ENCODE data around the gene EPN1.
A peak's percentile ranks its signal among the peaks of the same experiment; 100 is the strongest.

EPN1 gene

GRCh38 chr19:55653651-55654322, 21.2 kb upstream of the EPN1 start:
- H3K27ac ChIP-seq (ENCODE audit: low read depth, low read length): peak overlapping the region; percentile 98
- H3K4me1 ChIP-seq (ENCODE audit: control insufficient read depth, insufficient read depth, low read length, unreplicated experiment): peaks cover 20% of the 10 kb centered on the region
- no peaks in the 10 kb centered on the region for H3K27me3 ChIP-seq (ENCODE audit: insufficient read depth, low read length)
- peak overlapping the region; percentile 30 for H2AFZ ChIP-seq (ENCODE audit: low read length, unreplicated experiment)
- no peaks in the 10 kb centered on the region for H3K36me3 ChIP-seq (ENCODE audit: insufficient read depth, low read length)
- peaks cover 35% of the 10 kb centered on the region for H3K79me2 ChIP-seq (ENCODE audit: control insufficient read depth, insufficient read depth, low read length, unreplicated experiment)
- peak overlapping the region; percentile 87 for H3K4me3 ChIP-seq (ENCODE audit: low read depth, low read length)

GRCh38 chr19:55654323-55654867, 20.6 kb upstream of the EPN1 start:
- Histone ChIP-seq H3K4me3 (ENCODE audit: low read depth, low read length) (peak overlapping the region; percentile 87), H3K79me2 (ENCODE audit: control insufficient read depth, insufficient read depth, low read length, unreplicated experiment) (peaks cover 41% of the 10 kb centered on the region), H3K27ac (ENCODE audit: low read depth, low read length) (peak overlapping the region; percentile 98), H3K36me3 (ENCODE audit: insufficient read depth, low read length) (no peaks in the 10 kb centered on the region), H2AFZ (ENCODE audit: low read length, unreplicated experiment) (peak overlapping the region; percentile 77), H3K4me1 (ENCODE audit: control insufficient read depth, insufficient read depth, low read length, unreplicated experiment) (peaks cover 23% of the 10 kb centered on the region), H3K27me3 (ENCODE audit: insufficient read depth, low read length) (no peaks in the 10 kb centered on the region)

- Histone ChIP-seq H3K36me3 (ENCODE audit: insufficient read depth, low read length) (no peaks in the 10 kb centered on the region), H2AFZ (ENCODE audit: low read length, unreplicated experiment) (peak within 1 kb of the TSS; percentile 77), H3K27ac (ENCODE audit: low read depth, low read length) (peak within 1 kb of the TSS; percentile 98), H3K27me3 (ENCODE audit: insufficient read depth, low read length) (no peaks in the 10 kb centered on the region), H3K79me2 (ENCODE audit: control insufficient read depth, insufficient read depth, low read length, unreplicated experiment) (peaks cover 48% of the 10 kb centered on the region), H3K4me3 (ENCODE audit: low read depth, low read length) (peak within 1 kb of the TSS; percentile 95), H3K4me1 (ENCODE audit: control insufficient read depth, insufficient read depth, low read length, unreplicated experiment) (peaks cover 23% of the 10 kb centered on the region)
Observed at GRCh38 chr19:55654868-55655647, 20.0 kb upstream of the EPN1 start, which contains the start of gene U2AF2. U2AF2 (plus strand) TSS chr19:55655035; CDS start chr19:55655105, 70 bp downstream.

- Histone ChIP-seq H3K36me3 (ENCODE audit: insufficient read depth, low read length) (no peaks in the 10 kb centered on the region), H3K27me3 (ENCODE audit: insufficient read depth, low read length) (no peaks in the 10 kb centered on the region), H2AFZ (ENCODE audit: low read length, unreplicated experiment) (no peak overlapping the region), H3K4me1 (ENCODE audit: control insufficient read depth, insufficient read depth, low read length, unreplicated experiment) (peaks cover 23% of the 10 kb centered on the region), H3K79me2 (ENCODE audit: control insufficient read depth, insufficient read depth, low read length, unreplicated experiment) (peaks cover 53% of the 10 kb centered on the region), H3K4me3 (ENCODE audit: low read depth, low read length) (peak overlapping the region; percentile 95), H3K27ac (ENCODE audit: low read depth, low read length) (peak overlapping the region; percentile 98)
Observed at GRCh38 chr19:55655648-55656040, 19.4 kb upstream of the EPN1 start.

GRCh38 chr19:55656552-55656951, 18.5 kb upstream of the EPN1 start:
- Histone ChIP-seq H3K4me1 (ENCODE audit: control insufficient read depth, insufficient read depth, low read length, unreplicated experiment) (peaks cover 23% of the 10 kb centered on the region), H3K79me2 (ENCODE audit: control insufficient read depth, insufficient read depth, low read length, unreplicated experiment) (peaks cover 60% of the 10 kb centered on the region), H2AFZ (ENCODE audit: low read length, unreplicated experiment) (no peak overlapping the region), H3K4me3 (ENCODE audit: low read depth, low read length) (peak overlapping the region; percentile 95), H3K27ac (ENCODE audit: low read depth, low read length) (0 out of 2 replicates have a peak overlapping the region, but pooled peaks have one; percentile 98), H3K27me3 (ENCODE audit: insufficient read depth, low read length) (no peaks in the 10 kb centered on the region), H3K36me3 (ENCODE audit: insufficient read depth, low read length) (no peaks in the 10 kb centered on the region)

- H3K4me3 ChIP-seq (ENCODE audit: low read depth, low read length): peak overlapping the region; percentile 95
- H2AFZ ChIP-seq (ENCODE audit: low read length, unreplicated experiment): no peak overlapping the region
- no peak overlapping the region for H3K27ac ChIP-seq (ENCODE audit: low read depth, low read length)
- H3K36me3 ChIP-seq (ENCODE audit: insufficient read depth, low read length): no peaks in the 10 kb centered on the region
- H3K4me1 ChIP-seq (ENCODE audit: control insufficient read depth, insufficient read depth, low read length, unreplicated experiment): peaks cover 23% of the 10 kb centered on the region
- peaks cover 63% of the 10 kb centered on the region for H3K79me2 ChIP-seq (ENCODE audit: control insufficient read depth, insufficient read depth, low read length, unreplicated experiment)
- no peaks in the 10 kb centered on the region for H3K27me3 ChIP-seq (ENCODE audit: insufficient read depth, low read length)
Observed at GRCh38 chr19:55656988-55657747, 17.9 kb upstream of the EPN1 start.

GRCh38 chr19:55658846-55659459, 16.1 kb upstream of the EPN1 start:
- no peak overlapping the region for H3K4me3 ChIP-seq (ENCODE audit: low read depth, low read length)
- peaks cover 23% of the 10 kb centered on the region for H3K4me1 ChIP-seq (ENCODE audit: control insufficient read depth, insufficient read depth, low read length, unreplicated experiment)
- peaks cover 76% of the 10 kb centered on the region for H3K79me2 ChIP-seq (ENCODE audit: control insufficient read depth, insufficient read depth, low read length, unreplicated experiment)
- no peaks in the 10 kb centered on the region for H3K27me3 ChIP-seq (ENCODE audit: insufficient read depth, low read length)
- no peak overlapping the region for H2AFZ ChIP-seq (ENCODE audit: low read length, unreplicated experiment)
- no peak overlapping the region for H3K27ac ChIP-seq (ENCODE audit: low read depth, low read length)
- H3K36me3 ChIP-seq (ENCODE audit: insufficient read depth, low read length): no peaks in the 10 kb centered on the region; the same call in 1 of the 2 replicates

- H3K27ac ChIP-seq (ENCODE audit: low read depth, low read length): no peak overlapping the region
- peaks cover 79% of the 10 kb centered on the region for H3K79me2 ChIP-seq (ENCODE audit: control insufficient read depth, insufficient read depth, low read length, unreplicated experiment)
- no peak overlapping the region for H2AFZ ChIP-seq (ENCODE audit: low read length, unreplicated experiment)
- H3K36me3 ChIP-seq (ENCODE audit: insufficient read depth, low read length): no peaks in the 10 kb centered on the region; the same call in 1 of the 2 replicates
- peaks cover 23% of the 10 kb centered on the region for H3K4me1 ChIP-seq (ENCODE audit: control insufficient read depth, insufficient read depth, low read length, unreplicated experiment)
- H3K27me3 ChIP-seq (ENCODE audit: insufficient read depth, low read length): no peaks in the 10 kb centered on the region
- no peak overlapping the region for H3K4me3 ChIP-seq (ENCODE audit: low read depth, low read length)
Observed at GRCh38 chr19:55659822-55660221, 15.2 kb upstream of the EPN1 start.

- H3K79me2 ChIP-seq (ENCODE audit: control insufficient read depth, insufficient read depth, low read length, unreplicated experiment): peaks cover 78% of the 10 kb centered on the region
- no peaks in the 10 kb centered on the region; the same call in 1 of the 2 replicates for H3K36me3 ChIP-seq (ENCODE audit: insufficient read depth, low read length)
- H3K4me3 ChIP-seq (ENCODE audit: low read depth, low read length): no peak overlapping the region
- H3K4me1 ChIP-seq (ENCODE audit: control insufficient read depth, insufficient read depth, low read length, unreplicated experiment): peaks cover 23% of the 10 kb centered on the region
- no peak overlapping the region for H2AFZ ChIP-seq (ENCODE audit: low read length, unreplicated experiment)
- no peak overlapping the region for H3K27ac ChIP-seq (ENCODE audit: low read depth, low read length)
- no peaks in the 10 kb centered on the region for H3K27me3 ChIP-seq (ENCODE audit: insufficient read depth, low read length)
Observed at GRCh38 chr19:55660404-55660803, 14.6 kb upstream of the EPN1 start.

- Histone ChIP-seq H3K36me3 (ENCODE audit: insufficient read depth, low read length) (no peaks in the 10 kb centered on the region; the same call in 1 of the 2 replicates), H3K27ac (ENCODE audit: low read depth, low read length) (no peak overlapping the region), H2AFZ (ENCODE audit: low read length, unreplicated experiment) (no peak overlapping the region), H3K4me3 (ENCODE audit: low read depth, low read length) (no peak overlapping the region), H3K4me1 (ENCODE audit: control insufficient read depth, insufficient read depth, low read length, unreplicated experiment) (peaks cover 23% of the 10 kb centered on the region), H3K27me3 (ENCODE audit: insufficient read depth, low read length) (no peaks in the 10 kb centered on the region), H3K79me2 (ENCODE audit: control insufficient read depth, insufficient read depth, low read length, unreplicated experiment) (peaks cover 75% of the 10 kb centered on the region)
Observed at GRCh38 chr19:55660991-55661390, 14.0 kb upstream of the EPN1 start.

Data from ACC112 (cell line).